Hypothalamus (tissue), 51 donors: ENCODE results near the gene SEMA4D.

ENCODE experiments used
- DNase-seq, 51 donors: peaks; one replicate each; lab custom pipeline; 2025; lab: John Stamatoyannopoulos, UW

SEMA4D gene

DNA sequence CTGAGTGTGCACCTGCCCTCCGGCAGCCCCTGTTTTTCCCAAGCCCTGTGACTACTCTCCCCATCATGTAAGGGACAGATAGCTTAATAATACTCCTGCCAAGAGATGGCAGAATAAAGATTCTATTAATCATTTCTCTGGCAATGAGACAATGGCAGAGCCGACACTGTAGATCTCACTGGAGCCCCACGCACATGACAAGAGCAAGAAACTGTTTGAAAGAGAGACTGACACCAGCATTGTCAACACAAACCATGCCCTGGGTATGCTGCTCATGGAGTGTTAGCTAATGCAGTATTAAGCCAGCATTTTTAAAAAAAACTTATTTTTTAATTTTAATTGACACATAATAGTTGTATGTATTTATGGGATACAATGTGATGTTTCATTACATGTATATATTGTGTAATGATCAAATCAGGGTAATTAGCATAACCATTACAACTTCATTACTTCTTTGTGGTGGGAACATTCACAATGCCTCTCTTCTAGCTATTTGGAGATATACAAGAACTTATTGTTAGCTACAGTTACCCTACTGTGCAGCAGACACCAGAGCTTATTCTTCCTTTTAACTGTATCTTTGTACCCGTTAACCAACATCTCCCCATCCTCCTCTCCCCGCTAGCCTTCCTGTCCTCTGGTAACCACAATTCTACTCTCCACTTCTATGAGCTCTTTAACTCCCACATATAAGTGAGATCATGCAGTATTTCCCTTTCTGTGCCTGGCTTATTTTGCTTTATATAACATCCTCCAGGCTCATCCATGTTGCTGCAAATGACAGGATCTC lies 31.5 kb upstream of the SEMA4D start:
- peak in 14 of 51 donors; percentile 15 to 82 (median 34) for DNase-seq

GRCh38 chr9:89528540-89528939 lies 30.6 kb upstream of the SEMA4D start:
- DNase-seq = peak in 3 of 51 donors; percentile 17 to 52 (median 34)

DNA sequence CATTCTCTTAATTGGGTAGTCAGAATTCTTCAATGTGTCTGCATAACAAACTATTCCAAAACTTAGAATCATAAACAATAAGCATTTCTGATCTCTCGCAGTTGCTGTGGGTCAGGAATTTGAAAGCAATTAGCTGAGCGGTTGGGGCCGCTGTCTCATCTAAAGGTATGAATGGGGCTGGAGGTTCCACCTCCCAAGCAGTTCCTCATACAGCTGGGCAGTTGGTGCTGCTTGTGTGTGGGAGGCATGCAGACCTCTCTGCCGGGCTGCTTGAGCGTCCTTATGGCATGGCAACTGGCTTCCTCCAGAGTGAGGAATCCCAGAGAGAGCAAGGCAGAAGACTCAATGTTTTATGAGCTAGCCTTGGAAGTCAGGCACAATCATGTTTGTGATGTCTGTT lies 30.2 kb upstream of the SEMA4D start:
- no peak for DNase-seq

- peak in 8 of 51 donors; percentile 13 to 34 (median 24) for DNase-seq
Measured at GRCh38 chr9:89527084-89527483, 29.2 kb upstream of the SEMA4D start.

DNA sequence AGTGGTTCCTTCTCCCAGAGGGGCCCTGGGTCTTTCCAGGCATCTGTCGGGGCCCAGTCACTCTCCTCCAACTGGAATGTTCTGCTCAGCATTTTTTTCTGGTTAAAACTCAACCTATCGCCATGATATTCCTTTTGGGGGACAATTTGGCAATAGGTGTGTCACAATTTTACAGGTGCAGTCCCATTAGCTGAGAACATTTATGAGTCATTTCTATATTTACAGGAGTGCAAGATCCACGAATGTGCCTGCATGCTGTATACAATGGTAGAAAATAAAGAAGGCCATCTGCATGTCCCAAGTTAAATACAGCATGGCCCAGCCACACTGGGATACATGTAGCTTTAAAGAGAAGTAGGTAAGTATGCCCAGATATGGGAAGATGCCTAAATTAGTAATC lies 28.8 kb upstream of the SEMA4D start:
- no peak for DNase-seq

DNA sequence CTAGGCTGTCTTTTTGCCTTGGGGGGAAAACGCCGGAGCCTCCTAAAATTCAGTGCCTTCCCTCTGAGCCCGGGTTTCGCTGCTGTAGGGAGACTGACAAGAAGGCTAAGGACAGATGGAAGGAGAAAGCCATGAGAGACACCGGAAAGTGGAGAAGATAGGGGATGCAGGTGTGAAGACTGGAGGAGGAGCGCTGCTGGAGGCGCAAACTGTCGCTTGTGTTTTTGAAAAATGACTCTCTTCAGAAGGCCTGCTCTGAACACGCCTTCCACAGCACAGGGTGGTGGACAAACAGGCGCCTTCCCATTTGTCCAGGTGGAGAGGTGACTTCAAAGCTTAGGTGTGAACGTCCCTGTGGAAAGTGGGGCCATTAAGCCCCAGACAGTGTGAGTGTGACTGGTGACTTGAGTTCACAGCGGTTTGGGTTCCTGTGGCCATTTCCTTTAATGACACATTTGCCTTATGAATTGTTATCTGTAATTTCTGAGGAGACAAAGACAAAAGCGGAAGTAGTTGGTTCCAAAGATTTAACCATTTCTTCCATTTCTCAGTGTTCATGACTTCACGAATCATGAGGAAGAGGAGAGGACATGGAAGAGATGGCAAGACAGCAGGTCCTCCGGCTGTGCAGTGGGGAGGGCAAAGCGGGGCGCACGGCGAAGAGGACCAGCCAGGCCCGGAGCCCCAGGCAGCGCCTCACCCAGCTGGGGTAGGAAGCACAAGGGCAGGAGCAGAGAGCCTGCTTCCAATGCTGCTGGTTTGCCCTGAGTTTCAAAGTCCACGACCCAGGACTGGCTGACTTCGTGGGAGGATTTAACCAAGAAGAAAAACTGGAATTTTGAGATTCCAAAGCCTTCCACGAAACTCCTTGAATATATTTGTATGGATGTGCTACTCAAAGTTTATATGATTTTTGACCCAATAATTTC lies 27.8 kb upstream of the SEMA4D start:
- no peak for DNase-seq

- no peak for DNase-seq
Measured at GRCh38 chr9:89524963-89525362, 27.1 kb upstream of the SEMA4D start.

DNA sequence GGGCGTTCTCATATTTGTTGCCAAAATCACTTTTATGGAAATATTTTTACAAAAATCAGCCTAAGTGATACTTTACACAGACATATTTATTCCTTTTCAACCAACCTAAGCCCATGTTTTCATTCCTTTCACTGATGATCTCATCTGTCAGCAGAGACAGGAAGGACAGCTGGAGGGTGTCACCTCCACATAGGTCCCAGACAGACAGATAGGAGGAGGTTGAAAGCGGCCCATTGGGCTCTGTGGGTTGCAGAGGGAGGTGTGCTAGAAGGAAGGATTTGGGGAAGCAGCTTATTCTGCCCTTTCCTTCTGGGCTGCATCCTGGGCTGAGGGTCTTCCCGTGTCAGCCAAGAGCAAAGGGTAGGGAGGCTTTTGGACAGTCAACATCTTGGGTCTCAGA lies 26.0 kb upstream of the SEMA4D start:
- no peak for DNase-seq

- DNase-seq = no peak
Measured at GRCh38 chr9:89522959-89523285, 25.0 kb upstream of the SEMA4D start.

DNA sequence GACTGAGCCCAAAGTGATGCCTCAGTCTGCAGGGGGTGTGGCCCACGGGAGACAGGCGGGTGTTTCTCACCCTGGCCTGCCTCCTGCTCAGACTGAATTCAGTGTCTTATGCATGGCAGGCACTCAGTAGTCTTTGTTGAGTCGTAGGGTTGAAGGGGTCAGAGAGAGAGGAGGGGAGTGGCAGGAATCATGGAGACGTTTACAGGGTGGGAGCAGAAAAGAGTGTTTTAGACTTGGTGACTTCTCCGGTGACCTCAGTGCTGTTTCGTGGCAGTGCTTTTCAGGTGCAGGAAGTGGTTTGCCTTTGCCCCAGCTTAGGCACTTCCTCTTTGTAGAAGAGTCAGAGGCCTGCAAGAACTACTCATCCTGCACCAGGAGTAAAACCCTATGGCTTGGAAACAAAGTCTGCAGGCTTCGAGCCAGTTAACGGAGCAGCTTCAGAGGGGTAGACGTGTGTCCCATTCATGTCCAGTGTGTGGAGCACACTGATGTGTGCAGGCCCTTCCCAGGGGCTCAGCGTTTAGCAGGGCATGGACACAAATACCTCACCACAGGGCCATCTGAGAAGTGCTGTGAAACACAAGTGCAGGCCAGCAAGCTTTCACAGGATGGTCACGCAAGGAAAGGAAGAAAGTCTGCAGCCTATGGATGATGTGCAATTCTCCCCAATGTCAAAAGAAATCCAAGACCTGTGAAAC lies 24.5 kb upstream of the SEMA4D start:
- DNase-seq = peak in 1 of 51 donors; percentile 18

DNA sequence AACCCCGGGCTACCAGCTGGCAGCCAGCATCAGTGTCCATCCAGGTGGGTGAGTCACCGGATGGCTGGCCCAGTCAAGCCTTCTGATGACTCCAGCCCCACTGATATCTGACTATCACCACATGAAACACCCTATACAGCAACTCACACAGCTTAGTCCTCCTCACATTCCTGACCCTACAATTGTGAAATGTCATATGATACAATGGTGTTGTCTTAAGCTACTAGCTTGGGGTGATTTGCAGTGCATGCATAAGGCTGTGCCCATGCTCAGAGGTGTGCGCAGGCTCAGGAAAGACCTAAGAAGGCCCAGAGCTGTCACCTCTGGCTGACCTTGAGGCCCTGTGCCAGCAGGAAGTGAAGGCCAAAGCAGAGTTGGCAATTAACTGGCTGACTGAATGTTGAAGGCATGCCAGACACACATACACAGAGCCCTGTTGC lies 21.5 kb upstream of the SEMA4D start:
- no peak for DNase-seq

DNA sequence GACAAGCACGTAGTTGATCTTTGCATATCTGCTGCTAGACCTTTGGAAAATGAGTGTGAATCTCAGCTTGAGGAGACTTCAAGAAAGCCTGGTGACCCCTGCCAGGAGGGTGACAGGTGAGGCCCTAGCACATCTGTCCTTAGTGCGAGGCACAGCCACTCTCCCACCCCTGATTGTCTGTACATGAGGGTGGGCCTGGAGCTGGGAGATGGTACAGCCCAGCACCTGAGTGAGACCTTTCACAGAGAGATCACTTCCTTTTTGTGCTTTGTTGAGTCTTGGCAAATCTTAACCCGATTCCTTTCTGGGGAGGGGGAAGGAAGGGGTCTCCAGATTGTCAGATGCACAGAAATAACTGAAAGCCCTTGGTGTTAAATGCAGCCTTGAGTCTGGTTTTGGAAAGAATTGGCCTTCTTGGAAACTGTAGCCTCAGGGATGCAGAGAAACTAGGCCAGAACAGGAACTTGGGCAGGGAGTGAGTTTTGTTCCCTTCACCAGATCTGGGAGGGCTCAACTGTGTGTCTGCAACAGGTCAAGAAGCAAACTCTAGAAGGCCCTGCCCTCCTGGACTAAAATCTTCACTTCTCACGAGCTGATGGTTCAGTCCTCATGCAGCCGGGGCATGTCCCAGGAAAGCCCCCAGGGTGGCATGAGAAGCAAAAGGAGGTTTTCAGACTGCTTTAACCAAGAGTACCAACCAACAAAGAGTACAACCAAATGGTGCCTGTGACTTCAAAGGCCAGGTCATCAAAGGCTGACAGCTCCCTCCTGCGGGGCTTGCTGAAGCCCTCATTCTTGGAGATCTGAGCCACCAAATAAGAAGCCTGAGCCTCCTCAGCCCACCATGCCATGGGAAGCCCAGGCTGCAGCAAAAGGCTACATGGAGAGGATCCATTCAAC lies 20.8 kb upstream of the SEMA4D start:
- DNase-seq = no peak

DNA sequence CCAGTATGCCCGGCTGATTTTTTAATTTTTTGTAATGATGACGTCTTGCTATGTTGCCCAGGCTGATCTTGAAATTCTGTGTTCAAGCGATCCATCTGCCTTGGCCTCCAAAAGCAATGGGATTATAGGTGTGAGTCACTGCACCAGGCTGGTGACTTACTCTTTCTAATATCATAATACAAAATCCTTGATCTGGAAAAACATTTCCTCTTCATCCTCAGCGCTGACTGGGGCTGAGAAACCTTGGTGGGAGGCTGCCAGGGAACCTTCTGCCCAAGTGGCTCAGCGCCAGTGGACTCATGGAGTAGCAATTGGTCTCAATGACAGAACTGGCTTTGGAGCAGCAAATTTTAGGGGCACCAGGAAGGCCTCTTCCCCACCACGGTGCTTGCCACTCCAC lies 17.5 kb upstream of the SEMA4D start:
- DNase-seq = no peak

GRCh38 chr9:89514956-89515355 lies 17.0 kb upstream of the SEMA4D start:
- DNase-seq = no peak

DNA sequence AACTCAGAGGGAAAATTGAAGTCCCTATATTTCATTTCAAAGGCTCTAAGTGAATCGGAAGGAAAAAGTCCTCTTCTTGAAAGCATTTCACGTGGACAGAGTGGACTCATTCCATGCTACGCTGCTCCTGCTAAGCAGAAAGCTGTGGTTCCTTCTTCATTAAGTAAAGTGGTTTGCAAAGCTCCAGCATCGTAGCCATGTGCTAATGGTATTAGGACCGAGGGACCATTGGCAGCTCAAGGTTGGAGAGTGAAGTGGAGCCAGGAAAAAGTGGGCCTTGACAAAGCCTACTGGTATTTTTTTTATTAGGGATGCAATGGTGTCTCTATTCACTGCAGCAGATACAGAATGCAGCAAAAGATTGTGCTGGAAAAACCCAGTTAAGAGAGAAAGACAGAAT lies 16.4 kb upstream of the SEMA4D start:
- DNase-seq = no peak

- DNase-seq = no peak
Measured at GRCh38 chr9:89513837-89514236, 15.9 kb upstream of the SEMA4D start.

- no peak for DNase-seq
Measured at GRCh38 chr9:89512382-89512781, 14.5 kb upstream of the SEMA4D start.

GRCh38 chr9:89508951-89509615 lies 11.2 kb upstream of the SEMA4D start:
- DNase-seq = no peak

GRCh38 chr9:89505911-89506310 lies 8.0 kb upstream of the SEMA4D start:
- DNase-seq = peak in 1 of 51 donors; percentile 17

DNA sequence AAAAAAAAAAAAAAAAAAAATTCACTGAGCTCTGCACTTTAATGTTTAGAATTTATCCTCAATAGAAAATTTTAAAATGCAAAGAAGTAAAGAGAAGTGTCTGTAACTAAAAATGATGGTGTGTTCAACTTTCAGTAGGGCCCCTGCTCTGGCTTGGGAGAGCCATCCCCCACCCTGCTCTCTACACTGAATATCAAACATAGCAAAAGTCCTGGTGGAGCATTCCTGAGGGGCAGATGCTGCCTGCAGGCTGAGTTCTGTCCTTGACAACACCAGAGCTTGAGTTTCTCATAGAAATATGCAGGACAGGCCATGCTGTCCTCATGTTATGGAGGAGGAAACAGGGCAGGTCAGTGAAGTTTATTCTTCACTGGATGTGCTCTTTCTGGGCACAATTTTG lies 7.1 kb upstream of the SEMA4D start:
- no peak for DNase-seq
